Measurements from ENCODE around the gene NUP188.

NUP188 gene

GRCh38 chr9:129026442-129027223 lies 79.1 kb downstream of the NUP188 start:
- Histone ChIP-seq H3K79me1 (ENCODE audit: low read length) (peaks cover 24% of the 10 kb centered on the region), H3K36me3 (ENCODE audit: control insufficient read depth in 1 of 2, insufficient read depth in 2 of 2, low read length in 2 of 2) (no peaks in the 10 kb centered on the region), H3K14ac (ENCODE audit: low read length) (peak overlapping the region; percentile 90), H3K4me1 (ENCODE audit: control insufficient read depth in 1 of 2, insufficient read depth in 2 of 2, low read length in 2 of 2) (peaks cover 32 to 40% of the 10 kb centered on the region in 2 experiments), H4K91ac (ENCODE audit: low read depth, low read length) (peak overlapping the region; percentile 97), H3K27me3 (ENCODE audit: insufficient read depth, low read length) (no peaks in the 10 kb centered on the region), H3K79me2 (ENCODE audit: control insufficient read depth, insufficient read depth, low read length, poor library complexity) (peaks cover 11% of the 10 kb centered on the region), H2BK120ac (ENCODE audit: insufficient read depth, low read length, poor library complexity) (peak overlapping the region; percentile 97), H2BK12ac (ENCODE audit: low read length) (peak overlapping the region; percentile 92), H2BK5ac (ENCODE audit: low read depth, low read length, poor library complexity) (peak overlapping the region; percentile 90), H3K18ac (ENCODE audit: low read length) (peak overlapping the region; percentile 94), H3K23ac (ENCODE audit: low read length) (no peak overlapping the region), H3K27ac (ENCODE audit: low read depth, low read length) (peak overlapping the region; percentile 76), H4K8ac (ENCODE audit: low read depth, low read length) (peak overlapping the region; percentile 82), H3K4me2 (ENCODE audit: low read length) (peak overlapping the region; percentile 92), H3K4ac (ENCODE audit: low read depth, low read length) (peak overlapping the region; percentile 96), H3K9me3 (ENCODE audit: insufficient read depth, low read depth, low read length) (no peaks in the 10 kb centered on the region), H4K12ac (ENCODE audit: low read depth, low read length) (peak overlapping the region; percentile 82), H3K4me3 (ENCODE audit: low read depth, low read length) (no peak overlapping the region), H3K9ac (ENCODE audit: low read length) (no peak overlapping the region), H2AK5ac (ENCODE audit: low read length) (peak overlapping the region; percentile 99), H2AFZ (ENCODE audit: insufficient read depth, low read length, poor library complexity) (peak overlapping the region; percentile 73)
- no CpG with 5 or more reads among the region's 17 CpGs for WGBS (ENCODE audit: extremely low coverage, insufficient coverage, insufficient read length)
- DNase-seq, result peak; percentile 83 to 86

GRCh38 chr9:129027224-129027684 lies 79.8 kb downstream of the NUP188 start:
- Histone ChIP-seq H3K9ac (ENCODE audit: low read length) (no peak overlapping the region), H3K4me1 (ENCODE audit: control insufficient read depth in 1 of 2, insufficient read depth in 2 of 2, low read length in 2 of 2) (peaks cover 32 to 36% of the 10 kb centered on the region in 2 experiments), H3K27ac (ENCODE audit: low read depth, low read length) (peak overlapping the region; percentile 76), H3K14ac (ENCODE audit: low read length) (peak overlapping the region; percentile 78), H2AFZ (ENCODE audit: insufficient read depth, low read length, poor library complexity) (no peak overlapping the region), H3K9me3 (ENCODE audit: insufficient read depth, low read depth, low read length) (no peaks in the 10 kb centered on the region), H3K23ac (ENCODE audit: low read length) (no peak overlapping the region), H3K79me1 (ENCODE audit: low read length) (peaks cover 24% of the 10 kb centered on the region), H2BK12ac (ENCODE audit: low read length) (peak overlapping the region; percentile 24), H3K27me3 (ENCODE audit: insufficient read depth, low read length) (no peaks in the 10 kb centered on the region), H4K91ac (ENCODE audit: low read depth, low read length) (peak overlapping the region; percentile 60), H3K18ac (ENCODE audit: low read length) (peak overlapping the region; percentile 74), H3K4me3 (ENCODE audit: low read depth, low read length) (peak overlapping the region; percentile 80), H3K36me3 (ENCODE audit: control insufficient read depth in 1 of 2, insufficient read depth in 2 of 2, low read length in 2 of 2) (no peaks in the 10 kb centered on the region), H2BK120ac (ENCODE audit: insufficient read depth, low read length, poor library complexity) (peak overlapping the region; percentile 56), H2BK5ac (ENCODE audit: low read depth, low read length, poor library complexity) (peak overlapping the region; percentile 60), H4K12ac (ENCODE audit: low read depth, low read length) (peak overlapping the region; percentile 3), H4K8ac (ENCODE audit: low read depth, low read length) (peak overlapping the region; percentile 34), H3K4ac (ENCODE audit: low read depth, low read length) (peak overlapping the region; percentile 81), H2AK5ac (ENCODE audit: low read length) (peak overlapping the region; percentile 94), H3K4me2 (ENCODE audit: low read length) (peak overlapping the region; percentile 92), H3K79me2 (ENCODE audit: control insufficient read depth, insufficient read depth, low read length, poor library complexity) (peaks cover 11% of the 10 kb centered on the region)
- no CpG with 5 or more reads among the region's 9 CpGs for WGBS (ENCODE audit: extremely low coverage, insufficient coverage, insufficient read length)
- DNase-seq, result peak in 1 of 2 donors; percentile 14

GRCh38 chr9:129027685-129028191 lies 80.2 kb downstream of the NUP188 start:
- Histone ChIP-seq H2BK12ac (ENCODE audit: low read length) (peak overlapping the region; percentile 30), H3K4ac (ENCODE audit: low read depth, low read length) (peak overlapping the region; percentile 81), H4K12ac (ENCODE audit: low read depth, low read length) (peak overlapping the region; percentile 3), H3K27ac (ENCODE audit: low read depth, low read length) (peak overlapping the region; percentile 76), H3K9ac (ENCODE audit: low read length) (peak overlapping the region; percentile 75), H3K4me2 (ENCODE audit: low read length) (peak overlapping the region; percentile 92), H3K4me3 (ENCODE audit: low read depth, low read length) (peak overlapping the region; percentile 80), H3K4me1 (ENCODE audit: control insufficient read depth in 1 of 2, insufficient read depth in 2 of 2, low read length in 2 of 2) (peaks cover 28 to 31% of the 10 kb centered on the region in 2 experiments), H3K23ac (ENCODE audit: low read length) (no peak overlapping the region), H3K18ac (ENCODE audit: low read length) (peak overlapping the region; percentile 74), H2AK5ac (ENCODE audit: low read length) (peak overlapping the region; percentile 94), H3K27me3 (ENCODE audit: insufficient read depth, low read length) (no peaks in the 10 kb centered on the region), H2BK5ac (ENCODE audit: low read depth, low read length, poor library complexity) (peak overlapping the region; percentile 60), H3K9me3 (ENCODE audit: insufficient read depth, low read depth, low read length) (no peaks in the 10 kb centered on the region), H2AFZ (ENCODE audit: insufficient read depth, low read length, poor library complexity) (peak overlapping the region; percentile 38), H4K8ac (ENCODE audit: low read depth, low read length) (peak overlapping the region; percentile 34), H4K91ac (ENCODE audit: low read depth, low read length) (peak overlapping the region; percentile 60), H3K14ac (ENCODE audit: low read length) (peak overlapping the region; percentile 78), H3K79me1 (ENCODE audit: low read length) (peaks cover 22% of the 10 kb centered on the region), H2BK120ac (ENCODE audit: insufficient read depth, low read length, poor library complexity) (peak overlapping the region; percentile 56), H3K36me3 (ENCODE audit: control insufficient read depth in 1 of 2, insufficient read depth in 2 of 2, low read length in 2 of 2) (no peaks in the 10 kb centered on the region), H3K79me2 (ENCODE audit: control insufficient read depth, insufficient read depth, low read length, poor library complexity) (peaks cover 11% of the 10 kb centered on the region)
- WGBS (ENCODE audit: extremely low coverage, insufficient coverage, insufficient read length), result no CpG with 5 or more reads among the region's 47 CpGs
- peak; percentile 24 to 49 for DNase-seq

GRCh38 chr9:129028192-129028966 lies 80.9 kb downstream of the NUP188 start, which contains the start of gene SH3GLB2:
Gene SH3GLB2 (minus strand): TSS chr9:129028331. CDS start chr9:129028154, 177 bp downstream.
- H3K79me2 ChIP-seq (ENCODE audit: control insufficient read depth, insufficient read depth, low read length, poor library complexity), result peaks cover 9% of the 10 kb centered on the region
- peak within 1 kb of the TSS; percentile 78 for H3K14ac ChIP-seq (ENCODE audit: low read length)
- H2AK5ac ChIP-seq (ENCODE audit: low read length), result peak within 1 kb of the TSS; percentile 94
- H4K12ac ChIP-seq (ENCODE audit: low read depth, low read length), result peak within 1 kb of the TSS; percentile 3
- H3K4me1 ChIP-seq (ENCODE audit: control insufficient read depth in 1 of 2, insufficient read depth in 2 of 2, low read length in 2 of 2), result peaks cover 22 to 24% of the 10 kb centered on the region in 2 experiments
- H3K9me3 ChIP-seq (ENCODE audit: insufficient read depth, low read depth, low read length), result no peaks in the 10 kb centered on the region
- H3K36me3 ChIP-seq (ENCODE audit: control insufficient read depth in 1 of 2, insufficient read depth in 2 of 2, low read length in 2 of 2), result no peaks in the 10 kb centered on the region
- peak within 1 kb of the TSS; percentile 34 for H4K8ac ChIP-seq (ENCODE audit: low read depth, low read length)
- H2AFZ ChIP-seq (ENCODE audit: insufficient read depth, low read length, poor library complexity), result peak within 1 kb of the TSS; percentile 38
- H3K4ac ChIP-seq (ENCODE audit: low read depth, low read length), result peak within 1 kb of the TSS; percentile 81
- no CpG with 5 or more reads among the region's 60 CpGs for WGBS (ENCODE audit: extremely low coverage, insufficient coverage, insufficient read length)
- H2BK12ac ChIP-seq (ENCODE audit: low read length), result peak within 1 kb of the TSS; percentile 30
- peak within 1 kb of the TSS; percentile 76 for H3K27ac ChIP-seq (ENCODE audit: low read depth, low read length)
- H4K91ac ChIP-seq (ENCODE audit: low read depth, low read length), result peak within 1 kb of the TSS; percentile 60
- peak within 1 kb of the TSS; percentile 75 for H3K9ac ChIP-seq (ENCODE audit: low read length)
- no peak within 1 kb of the TSS for H3K23ac ChIP-seq (ENCODE audit: low read length)
- peak within 1 kb of the TSS; percentile 80 for H3K4me3 ChIP-seq (ENCODE audit: low read depth, low read length)
- no peaks in the 10 kb centered on the region for H3K27me3 ChIP-seq (ENCODE audit: insufficient read depth, low read length)
- H3K4me2 ChIP-seq (ENCODE audit: low read length), result peak within 1 kb of the TSS; percentile 92
- peaks cover 22% of the 10 kb centered on the region for H3K79me1 ChIP-seq (ENCODE audit: low read length)
- H3K18ac ChIP-seq (ENCODE audit: low read length), result peak within 1 kb of the TSS; percentile 74
- H2BK120ac ChIP-seq (ENCODE audit: insufficient read depth, low read length, poor library complexity), result peak within 1 kb of the TSS; percentile 56
- peak within 1 kb of the TSS; percentile 60 for H2BK5ac ChIP-seq (ENCODE audit: low read depth, low read length, poor library complexity)
- peak; percentile 88 to 92 for DNase-seq
